GM12872 (cell line): ENCODE data around the gene CTNNA3.

Source experiments
- CTCF ChIP-seq: IDR thresholded peaks from 3 replicates; pipeline ENCODE4 v1.5.1; 2011; ENCODE audit warnings: low read depth, mild to moderate bottlenecking, low read length, moderate library complexity; ENCODE audit not compliant: insufficient read depth

The CTNNA3 gene

GRCh38 chr10:66951896-66952295, 744.1 kb downstream of the CTNNA3 start:
- no peak for TF ChIP-seq CTCF

- TF ChIP-seq CTCF: no peak
Measured at GRCh38 chr10:66943590-66943989, 752.4 kb downstream of the CTNNA3 start.

- TF ChIP-seq CTCF: no peak
Measured at GRCh38 chr10:66942407-66942806, 753.6 kb downstream of the CTNNA3 start.

GRCh38 chr10:66941491-66941890, 754.5 kb downstream of the CTNNA3 start:
- TF ChIP-seq CTCF: no peak

GRCh38 chr10:66940965-66941364, 755.0 kb downstream of the CTNNA3 start:
- TF ChIP-seq CTCF: no peak

GRCh38 chr10:66934711-66935110, 761.3 kb downstream of the CTNNA3 start:
- no peak for TF ChIP-seq CTCF

- no peak for TF ChIP-seq CTCF
Measured at GRCh38 chr10:66931949-66932343, 764.0 kb downstream of the CTNNA3 start.
